ENCODE results near the gene BACE1.

DNA sequence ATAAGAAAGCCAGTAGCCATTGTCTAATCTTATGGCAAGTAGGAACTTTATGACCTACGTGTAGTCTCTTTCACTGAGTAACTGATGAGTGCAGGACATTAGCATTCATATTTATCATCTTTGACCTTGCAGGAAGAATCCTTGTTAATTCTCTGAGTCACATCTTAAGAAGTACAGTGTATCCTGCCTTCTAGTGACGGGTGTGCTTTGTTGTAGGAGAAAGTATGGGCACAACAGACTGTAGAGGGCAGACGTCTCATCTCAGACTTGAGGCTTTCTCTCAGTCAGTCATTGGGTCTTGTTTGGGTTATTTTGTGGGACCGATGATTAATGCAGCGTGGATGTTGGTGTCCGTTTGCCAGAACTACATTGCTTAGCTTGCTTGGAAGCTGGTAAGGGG is 76.8 kb downstream of the BACE1 start:
- no peak for TF ChIP-seq POLR2A (IDR thresholded peaks at IDR 0.05)
- TF ChIP-seq, protein P1, sequence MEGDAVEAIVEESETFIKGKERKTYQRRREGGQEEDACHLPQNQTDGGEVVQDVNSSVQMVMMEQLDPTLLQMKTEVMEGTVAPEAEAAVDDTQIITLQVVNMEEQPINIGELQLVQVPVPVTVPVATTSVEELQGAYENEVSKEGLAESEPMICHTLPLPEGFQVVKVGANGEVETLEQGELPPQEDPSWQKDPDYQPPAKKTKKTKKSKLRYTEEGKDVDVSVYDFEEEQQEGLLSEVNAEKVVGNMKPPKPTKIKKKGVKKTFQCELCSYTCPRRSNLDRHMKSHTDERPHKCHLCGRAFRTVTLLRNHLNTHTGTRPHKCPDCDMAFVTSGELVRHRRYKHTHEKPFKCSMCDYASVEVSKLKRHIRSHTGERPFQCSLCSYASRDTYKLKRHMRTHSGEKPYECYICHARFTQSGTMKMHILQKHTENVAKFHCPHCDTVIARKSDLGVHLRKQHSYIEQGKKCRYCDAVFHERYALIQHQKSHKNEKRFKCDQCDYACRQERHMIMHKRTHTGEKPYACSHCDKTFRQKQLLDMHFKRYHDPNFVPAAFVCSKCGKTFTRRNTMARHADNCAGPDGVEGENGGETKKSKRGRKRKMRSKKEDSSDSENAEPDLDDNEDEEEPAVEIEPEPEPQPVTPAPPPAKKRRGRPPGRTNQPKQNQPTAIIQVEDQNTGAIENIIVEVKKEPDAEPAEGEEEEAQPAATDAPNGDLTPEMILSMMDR (IDR thresholded peaks at IDR 0.05) = no peak

All from testis (tissue), 2 donors.